GM12878 (cell line): ENCODE results near the gene CCR7. TPM values are rescaled to one million over a fixed set of nuclear protein-coding genes. Genes with fewer than 3 reads are reported as not detected.
A peak's percentile ranks its signal among the peaks of the same experiment; 100 is the strongest.

Experiments
- BACH1 ChIP-seq: fragments of 450-650 bp; IDR thresholded peaks from 2 replicates; pipeline ENCODE4 v1.6.1; 2017; ENCODE audit warnings: mild to moderate bottlenecking, borderline replicate concordance
- BRCA1 ChIP-seq: IDR thresholded peaks from 2 replicates; pipeline ENCODE4 v1.6.1; 2011; ENCODE audit warnings: low read depth, low read length, improper control_type of control experiment
- GATAD2B ChIP-seq: fragments of 450-650 bp; conservative IDR thresholded peaks from 2 replicates; pipeline ENCODE4 v1.6.1; 2017; ENCODE audit warnings: low read depth, mild to moderate bottlenecking, moderate library complexity
- IRF3 ChIP-seq: fragments of 450-650 bp; IDR thresholded peaks from 2 replicates; pipeline ENCODE4 v1.6.1; 2014; ENCODE audit warnings: mild to moderate bottlenecking
- MTA3 ChIP-seq: IDR thresholded peaks from 2 replicates; pipeline ENCODE4 v1.6.1; 2012; ENCODE audit warnings: low read length, inconsistent platforms, borderline replicate concordance
- MXI1 ChIP-seq: fragments of 150-350 bp; IDR thresholded peaks from 2 replicates; pipeline ENCODE4 v1.6.1; 2011; ENCODE audit warnings: low read depth, mild to moderate bottlenecking, inconsistent platforms, low read length, improper control_type of control experiment
- NBN ChIP-seq: fragments of 450-650 bp; IDR thresholded peaks from 2 replicates; pipeline ENCODE4 v1.6.1; 2016
- PAX8 ChIP-seq: fragments of 450-650 bp; IDR thresholded peaks from 2 replicates; pipeline ENCODE4 v1.6.1; 2017; ENCODE audit warnings: mild to moderate bottlenecking, moderate library complexity
- POLR2A ChIP-seq: IDR thresholded peaks from 2 replicates; pipeline ENCODE4 v1.6.1; 2011; ENCODE audit warnings: low read depth, mild to moderate bottlenecking, low read length
- POU2F2 ChIP-seq: IDR thresholded peaks from 3 replicates; pipeline ENCODE4 v1.6.1; 2011; ENCODE audit warnings: low read depth, mild to moderate bottlenecking, low read length, borderline replicate concordance
- SKIL ChIP-seq: fragments of 450-650 bp; IDR thresholded peaks from 2 replicates; pipeline ENCODE4 v1.6.1; 2017; ENCODE audit warnings: mild to moderate bottlenecking, low read depth, inconsistent platforms; ENCODE audit not compliant: poor library complexity, severe bottlenecking
- SMAD5 ChIP-seq: IDR thresholded peaks from 2 replicates; pipeline ENCODE4 v1.6.1; 2016; ENCODE audit warnings: antibody characterized with exemption, low read depth
- SMARCA5 ChIP-seq: fragments of 450-650 bp; IDR thresholded peaks from 2 replicates; pipeline ENCODE4 v1.6.1; 2017; ENCODE audit warnings: mild to moderate bottlenecking
- TBL1XR1 ChIP-seq: IDR thresholded peaks from 2 replicates; pipeline ENCODE4 v1.6.1; 2012; ENCODE audit warnings: low read depth, low read length, improper control_type of control experiment
- polyA plus RNA-seq, 11 experiments: library from polyadenylated mRNA; depleted of rRNA in 4 of 11; unstranded in 6 of 11; stranded (reverse) in 5 of 11; fragments of >200 nt; fragmentation: Nextera tagmentation in 4 of 11; fragmentation: Illumina TruSeq in 1 of 11; extraction: Ambion mirVana in 4 of 11; extraction: Trizol in 1 of 11; gene quantifications; 1 replicate in 1 of 11; 2 replicates in 10 of 11; pipeline versions ENCODE4 v1.2.1 to v1.2.3, GENCODE V29; 2011 to 2016; ENCODE audit warnings: inconsistent platforms in 2 of 11, missing spikeins in 2 of 11, low read depth in 1 of 11
- total RNA-seq, 4 experiments: library from RNA; depleted of rRNA in 3 of 4; stranded (reverse); fragments of >200 nt in 3 of 4; fragmentation: Illumina TruSeq in 1 of 4; extraction: Trizol in 1 of 4; gene quantifications; 2 replicates each; pipeline versions ENCODE4 v1.2.1 to v1.2.3, GENCODE V29; 2013 to 2021
- TF ChIP-seq, protein P1 (sequence below): fragments of 450-650 bp; IDR thresholded peaks from 2 replicates; pipeline ENCODE4 v1.6.1; 2017; ENCODE audit warnings: antibody characterized with exemption, mild to moderate bottlenecking, moderate library complexity

Gene CCR7
- total and polyA plus RNA-seq, 10 of the 15 experiments (the other 5 are each of a cell fraction or from before 2014, with no cell fraction given): 131 to 1,171 (median 260) TPM

DNA sequence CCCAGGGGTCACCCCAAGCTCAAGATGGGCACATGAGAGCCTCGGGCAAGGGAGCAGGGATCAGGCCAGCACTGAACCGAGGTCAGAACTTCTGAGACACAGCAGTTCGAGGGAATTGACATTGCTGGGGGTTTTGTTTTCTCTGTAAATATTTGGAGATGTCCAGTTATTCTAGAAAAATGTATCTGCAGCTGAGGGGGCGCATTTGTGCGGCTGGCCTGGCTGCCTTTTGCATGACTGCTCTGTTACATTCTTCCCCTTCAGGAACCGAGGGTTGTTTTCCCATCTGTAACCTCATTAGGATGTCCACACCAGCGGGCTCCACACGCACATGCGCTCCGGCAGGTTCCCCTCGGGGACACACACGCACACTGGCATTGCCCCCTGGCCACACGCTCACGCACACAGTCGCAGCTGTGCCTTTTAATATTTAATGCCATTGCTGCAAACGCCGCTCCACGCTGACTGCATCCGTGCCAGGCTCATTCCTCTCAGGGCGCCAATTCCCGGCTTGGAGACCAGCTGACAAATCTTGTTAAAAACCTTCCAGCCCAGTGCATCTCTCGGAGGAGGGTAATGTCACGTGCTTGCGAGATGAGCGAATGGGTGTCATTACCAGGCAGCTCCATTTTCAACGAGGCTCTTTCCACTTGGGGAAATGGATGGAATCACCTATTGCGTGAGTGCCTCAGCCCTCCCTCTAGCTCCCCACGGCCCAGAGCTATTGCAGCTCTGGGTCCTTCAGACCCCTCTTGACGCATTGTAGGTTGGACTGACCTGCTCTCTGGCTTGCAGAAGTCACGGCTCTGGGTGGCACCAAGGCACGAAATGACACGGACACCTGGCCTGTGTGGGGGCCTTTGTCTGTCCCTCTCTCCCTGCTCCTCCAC is 13.1 kb downstream of the CCR7 start (continued):
- TF ChIP-seq BRCA1 (0 out of 2 replicates have a peak, but pooled peaks have one; percentile 23), POU2F2 (peak; percentile 62; the same call in 2 of the 3 replicates), SMARCA5 (no peak), MXI1 (peak; percentile 22; the same call in 1 of the 2 replicates), PAX8 (no peak), IRF3 (no peak), MTA3 (peak; percentile 68; the same call in 1 of the 2 replicates), TBL1XR1 (peak; percentile 76; the same call in 1 of the 2 replicates), SKIL (no peak), SMAD5 (peak; percentile 86; the same call in 1 of the 2 replicates), GATAD2B (no peak), NBN (peak; percentile 26; the same call in 1 of the 2 replicates), BACH1 (peak; percentile 17; the same call in 1 of the 2 replicates), POLR2A (peak; percentile 82)
- TF ChIP-seq, protein P1, sequence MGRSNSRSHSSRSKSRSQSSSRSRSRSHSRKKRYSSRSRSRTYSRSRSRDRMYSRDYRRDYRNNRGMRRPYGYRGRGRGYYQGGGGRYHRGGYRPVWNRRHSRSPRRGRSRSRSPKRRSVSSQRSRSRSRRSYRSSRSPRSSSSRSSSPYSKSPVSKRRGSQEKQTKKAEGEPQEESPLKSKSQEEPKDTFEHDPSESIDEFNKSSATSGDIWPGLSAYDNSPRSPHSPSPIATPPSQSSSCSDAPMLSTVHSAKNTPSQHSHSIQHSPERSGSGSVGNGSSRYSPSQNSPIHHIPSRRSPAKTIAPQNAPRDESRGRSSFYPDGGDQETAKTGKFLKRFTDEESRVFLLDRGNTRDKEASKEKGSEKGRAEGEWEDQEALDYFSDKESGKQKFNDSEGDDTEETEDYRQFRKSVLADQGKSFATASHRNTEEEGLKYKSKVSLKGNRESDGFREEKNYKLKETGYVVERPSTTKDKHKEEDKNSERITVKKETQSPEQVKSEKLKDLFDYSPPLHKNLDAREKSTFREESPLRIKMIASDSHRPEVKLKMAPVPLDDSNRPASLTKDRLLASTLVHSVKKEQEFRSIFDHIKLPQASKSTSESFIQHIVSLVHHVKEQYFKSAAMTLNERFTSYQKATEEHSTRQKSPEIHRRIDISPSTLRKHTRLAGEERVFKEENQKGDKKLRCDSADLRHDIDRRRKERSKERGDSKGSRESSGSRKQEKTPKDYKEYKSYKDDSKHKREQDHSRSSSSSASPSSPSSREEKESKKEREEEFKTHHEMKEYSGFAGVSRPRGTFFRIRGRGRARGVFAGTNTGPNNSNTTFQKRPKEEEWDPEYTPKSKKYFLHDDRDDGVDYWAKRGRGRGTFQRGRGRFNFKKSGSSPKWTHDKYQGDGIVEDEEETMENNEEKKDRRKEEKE: no peak; the same call in none of the 2 replicates
